Measurements from ENCODE around the gene RABL2A.
"Not testable (repeated sequence)": the region's sequence is repeated elsewhere in the genome, so short reads cannot be mapped to it uniquely, and the experiment has no call there.

The RABL2A gene

GRCh38 chr2:113621002-113621401, 6.1 kb upstream of the RABL2A start:
- DNase-seq, result not testable (repeated sequence)

DNA sequence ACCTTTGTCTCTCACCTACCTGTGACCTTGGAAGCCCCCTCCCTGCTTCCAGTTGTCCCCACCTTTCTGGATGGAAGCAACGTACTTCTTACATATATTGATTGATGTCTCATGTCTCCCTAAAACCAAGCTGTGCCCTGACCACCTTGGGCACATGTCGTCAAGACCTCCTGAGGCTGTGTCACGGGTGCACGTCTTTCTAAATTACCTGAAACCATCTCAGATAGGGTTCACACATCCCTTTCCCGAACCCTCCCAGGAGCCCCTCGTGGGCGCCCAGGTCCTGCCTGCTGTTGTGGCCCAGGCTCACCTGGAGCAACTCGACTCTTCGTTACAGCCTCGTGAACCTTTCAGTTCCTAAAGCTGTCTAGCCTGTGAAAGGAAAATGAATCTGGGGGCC, 1.2 kb upstream of the RABL2A start:
- not testable (repeated sequence) for DNase-seq

DNA sequence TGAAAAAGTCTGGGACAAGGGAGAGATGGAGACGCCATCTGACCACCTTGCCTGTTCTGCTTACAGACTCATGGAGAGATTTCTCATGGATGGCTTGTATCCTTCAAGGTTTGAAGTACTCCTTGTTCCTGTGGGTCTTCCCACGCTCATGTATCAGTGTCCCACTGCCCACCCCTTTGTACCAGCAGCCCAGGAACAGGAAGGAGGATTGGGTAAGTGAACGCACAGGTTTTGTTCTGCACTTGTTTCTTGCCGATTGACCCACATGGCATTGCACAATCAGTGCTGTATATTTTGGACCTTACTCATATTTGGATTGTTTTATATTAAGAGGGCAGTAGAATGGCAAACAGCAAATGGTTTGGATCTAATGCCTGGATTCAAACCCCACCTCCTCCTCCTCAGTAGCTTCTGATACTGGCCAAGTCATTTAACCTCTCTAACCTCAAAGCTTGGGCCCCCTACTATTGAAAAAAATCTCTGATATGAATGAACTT, 5.8 kb downstream of the RABL2A start:
- not testable (repeated sequence) for DNase-seq

- DNase-seq, result not testable (repeated sequence)
These were observed 8.3 kb downstream of the RABL2A start for GRCh38 chr2:113635358-113635757.

GRCh38 chr2:113636226-113636625, 9.2 kb downstream of the RABL2A start:
- not testable (repeated sequence) for DNase-seq

- DNase-seq, result not testable (repeated sequence)
These were observed 11.0 kb downstream of the RABL2A start for GRCh38 chr2:113638084-113638483.

- not testable (repeated sequence) for DNase-seq
These were observed 19.2 kb downstream of the RABL2A start for GRCh38 chr2:113646217-113646616.

GRCh38 chr2:113650834-113651815, 24.1 kb downstream of the RABL2A start:
- DNase-seq, result not testable (repeated sequence)

DNA sequence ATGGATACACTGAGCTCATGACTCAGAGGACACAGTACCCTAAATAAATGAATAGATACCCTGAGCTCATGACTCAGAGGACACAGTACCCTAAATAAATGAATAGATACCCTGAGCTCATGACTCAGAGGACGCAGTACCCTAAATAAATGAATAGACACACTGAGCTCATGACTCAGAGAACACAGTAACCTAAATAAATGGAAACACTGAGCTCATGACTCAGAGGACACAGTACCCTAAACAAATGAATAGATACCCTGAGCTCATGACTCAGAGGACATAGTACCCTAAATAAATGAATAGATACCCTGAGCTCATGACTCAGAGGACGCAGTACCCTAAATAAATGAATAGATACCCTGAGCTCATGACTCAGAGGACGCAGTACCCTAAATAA, 25.5 kb downstream of the RABL2A start:
- not testable (repeated sequence) for DNase-seq

DNA sequence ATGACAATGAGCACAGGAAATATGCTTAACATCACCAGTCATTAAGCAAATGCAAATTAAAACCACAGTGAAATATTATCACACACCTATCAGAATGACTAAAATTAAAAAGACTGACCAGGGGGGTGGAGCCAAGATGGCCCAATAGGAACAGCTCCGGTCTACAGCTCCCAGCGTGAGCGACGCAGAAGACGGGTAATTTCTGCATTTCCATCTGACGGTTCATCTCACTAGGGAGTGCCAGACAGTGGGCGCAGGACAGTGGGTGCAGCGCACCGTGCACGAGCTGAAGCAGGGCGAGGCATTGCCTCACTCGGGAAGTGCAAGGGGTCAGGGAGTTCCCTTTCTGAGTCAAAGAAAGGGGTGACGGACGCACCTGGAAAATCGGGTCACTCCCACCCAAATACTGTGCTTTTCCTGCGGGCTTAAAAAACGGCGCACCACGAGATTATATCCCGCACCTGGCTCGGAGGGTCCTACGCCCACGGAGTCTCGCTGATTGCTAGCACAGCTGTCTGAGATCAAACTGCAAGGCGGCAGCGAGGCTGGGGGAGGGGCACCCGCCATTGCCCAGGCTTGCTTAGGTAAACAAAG, 29.1 kb downstream of the RABL2A start:
- DNase-seq, result not testable (repeated sequence)

GRCh38 chr2:113657735-113658134, 30.7 kb downstream of the RABL2A start:
- DNase-seq, result not testable (repeated sequence)

GRCh38 chr2:113663285-113664060, 36.4 kb downstream of the RABL2A start:
- DNase-seq, result not testable (repeated sequence)

DNA sequence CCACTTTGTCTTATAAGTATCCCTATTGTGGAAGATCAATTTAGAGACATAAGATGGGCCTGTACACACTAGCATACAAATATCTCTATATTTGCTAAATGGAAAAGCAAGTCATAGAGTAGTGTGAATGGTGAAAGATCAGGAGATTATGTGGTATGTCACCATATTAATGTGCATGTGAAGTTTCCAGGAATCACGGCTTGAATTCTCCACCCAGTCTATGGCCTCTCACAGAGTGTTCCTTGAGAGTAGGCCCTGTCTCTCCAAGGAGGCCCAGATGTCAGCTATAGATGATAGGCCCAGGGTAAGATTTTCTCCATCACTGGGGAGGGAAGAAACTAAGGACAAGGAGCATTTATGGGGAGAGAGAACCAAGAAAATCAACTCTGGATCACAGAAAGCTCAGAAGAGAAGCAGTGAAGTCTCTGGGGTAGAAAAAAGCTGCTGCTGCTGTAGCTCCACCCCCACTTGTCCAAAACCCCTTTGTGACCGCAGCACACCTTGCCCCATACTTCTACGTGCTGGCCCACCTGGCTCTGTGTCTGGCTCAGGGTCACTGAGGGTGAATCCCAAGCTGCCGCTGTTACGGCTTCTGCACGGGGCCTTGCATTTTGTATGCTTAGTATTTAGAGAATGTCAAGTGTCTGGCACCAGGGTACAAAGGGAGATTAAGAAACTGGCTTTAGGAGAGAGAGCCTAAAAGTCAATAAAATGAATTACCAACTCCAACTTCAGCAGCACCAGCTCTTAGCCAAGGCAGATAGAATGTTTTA, 37.9 kb downstream of the RABL2A start:
- DNase-seq, result not testable (repeated sequence)

- not testable (repeated sequence) for DNase-seq
These were observed 41.9 kb downstream of the RABL2A start for GRCh38 chr2:113669013-113669412.

DNA sequence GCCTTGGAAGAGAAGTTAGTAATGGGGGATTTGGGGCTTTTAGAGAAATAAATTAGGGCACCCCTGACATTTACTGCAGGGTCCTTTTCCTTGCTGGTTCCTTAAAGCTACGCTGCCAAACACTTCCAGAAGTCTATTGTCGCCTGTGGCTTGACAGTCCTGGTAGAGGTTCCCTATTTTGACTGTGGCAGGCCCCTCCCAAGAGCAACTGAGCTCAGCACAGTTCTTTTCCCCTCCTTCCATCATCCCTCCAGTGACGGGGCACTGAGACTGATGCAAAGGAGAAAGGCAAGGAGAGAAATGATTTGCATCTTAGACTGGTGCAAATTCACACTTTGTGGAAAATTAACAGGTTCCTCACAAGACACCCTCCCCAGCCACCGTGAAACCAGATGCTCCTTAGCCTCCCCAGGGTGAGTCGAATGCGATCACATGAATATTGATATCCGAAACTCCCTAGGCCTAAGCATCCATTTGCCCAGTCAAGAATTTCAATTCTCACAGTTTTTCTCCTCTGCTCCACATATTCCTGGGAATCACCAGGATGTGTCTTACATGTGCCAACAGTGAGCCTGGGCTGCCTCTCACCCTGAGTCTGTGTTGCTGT, 45.4 kb downstream of the RABL2A start:
- no peak for DNase-seq

GRCh38 chr2:113675875-113676274, 48.8 kb downstream of the RABL2A start:
- DNase-seq, result no peak

GRCh38 chr2:113676623-113677266, 49.7 kb downstream of the RABL2A start:
- no peak for DNase-seq

GRCh38 chr2:113677330-113677729, 50.3 kb downstream of the RABL2A start:
- DNase-seq, result no peak

DNA sequence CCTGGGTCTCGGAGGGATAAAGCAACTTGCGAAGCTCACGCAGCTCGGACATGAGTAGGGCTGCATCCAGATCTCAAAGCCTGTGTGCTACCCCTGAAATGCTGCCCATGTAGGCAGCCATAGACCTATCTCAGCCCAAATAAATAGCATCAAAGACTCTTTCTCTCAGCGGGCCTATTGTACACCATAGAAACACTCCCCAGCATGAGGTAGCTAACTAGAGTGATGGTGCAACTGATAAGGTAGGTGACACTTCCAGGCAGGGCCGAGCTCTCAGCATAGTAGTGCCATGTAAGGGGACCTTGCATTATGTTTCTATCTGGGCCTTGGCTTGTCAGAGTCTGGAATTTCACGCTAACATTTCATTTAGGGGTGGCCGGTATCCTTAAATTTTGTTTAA, 52.4 kb downstream of the RABL2A start:
- DNase-seq, result no peak

DNA sequence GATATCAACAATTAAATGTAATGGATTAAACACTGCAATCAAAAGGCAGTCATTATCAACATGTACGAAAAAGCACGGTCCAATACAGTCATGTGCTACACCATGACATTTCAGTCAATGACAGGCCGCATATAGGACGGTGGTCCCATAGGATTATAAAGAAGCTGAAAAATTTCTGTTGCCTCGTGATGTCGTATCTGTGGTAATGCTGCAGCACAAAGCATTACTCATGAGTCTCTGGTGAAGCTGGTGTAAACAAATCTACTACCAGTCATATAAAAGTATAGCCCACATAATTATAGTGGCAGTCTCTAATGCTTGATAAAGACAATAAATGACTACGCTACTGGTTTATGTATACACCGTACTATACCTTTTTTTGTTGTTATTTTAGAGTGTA, 58.4 kb downstream of the RABL2A start:
- DNase-seq, result no peak

DNA sequence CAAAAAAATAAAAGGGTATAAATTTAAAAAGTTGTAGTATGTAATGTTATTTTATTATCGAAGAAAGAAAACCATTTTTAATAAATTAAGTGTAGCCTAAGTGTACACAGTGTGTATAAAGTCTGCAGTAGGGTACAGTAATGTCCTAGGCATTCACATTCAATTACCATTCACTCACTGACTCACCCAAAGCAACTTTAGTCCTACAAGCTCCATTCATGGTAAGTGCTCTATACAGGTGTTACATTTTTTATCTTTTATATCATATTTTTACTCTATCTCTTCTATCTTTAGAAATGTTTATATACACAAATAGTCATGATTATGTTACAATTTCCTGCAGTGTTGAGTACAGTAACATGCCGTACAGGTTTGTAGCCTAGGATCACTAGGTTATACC, 59.5 kb downstream of the RABL2A start:
- no peak for DNase-seq

Measured in cortex of kidney (tissue), 1 donor.